Prostate gland (tissue), 2 donors: ENCODE results near the gene HIVEP3. TPM values are rescaled to one million over a fixed set of nuclear protein-coding genes. Genes with fewer than 3 reads are reported as not detected.

Source experiments
- DNase-seq: peaks from one replicate; pipeline ENCODE4 v3.0.0-alpha.2; 2019; ENCODE audit warnings: low spot score
- H3K27ac ChIP-seq, 2 donors: fragments of 200-600 bp; sonication (generic); 2 replicates each; pipeline ENCODE4 v1.5.1; 2017 to 2019
- H3K27me3 ChIP-seq: fragments of 200-600 bp; sonication (generic); replicated peaks from 2 replicates; pipeline ENCODE4 v1.5.1; 2019; ENCODE audit not compliant: insufficient read depth
- H3K36me3 ChIP-seq, 2 donors: fragments of 200-600 bp; sonication (generic); 1 replicate in 1 of 2; 2 replicates in 1 of 2; pipeline versions ENCODE4 v1.5.1 to v1.8.1; 2017 to 2019
- H3K4me1 ChIP-seq: fragments of 200-600 bp; sonication (generic); replicated peaks from 2 replicates; pipeline ENCODE4 v1.5.1; 2019
- H3K4me3 ChIP-seq, 2 donors: fragments of 200-600 bp; sonication (generic); 2 replicates each; pipeline ENCODE4 v1.5.1; 2017 to 2019
- H3K9me3 ChIP-seq: fragments of 200-600 bp; sonication (generic); 2 replicates; pipeline ENCODE4 v1.5.1; 2017
- POLR2A ChIP-seq: fragments of 450-650 bp; IDR thresholded peaks from one replicate; pipeline ENCODE4 v1.6.1; 2016; ENCODE audit warnings: antibody characterized with exemption, mild to moderate bottlenecking
- POLR2AphosphoS5 ChIP-seq: sonication (generic); formaldehyde crosslinking; IDR thresholded peaks from one replicate; pipeline ENCODE4 v1.6.1; 2017; ENCODE audit warnings: antibody characterized with exemption
- WGBS: methylation state at CpG from one replicate; pipeline ENCODE4 v1.1.5; 2018; 5-methylcytosine and 5-hydroxymethylcytosine counted together
- intact Hi-C: fragments of 100-400 bp; cut with DNase I; formaldehyde crosslinking; loops from one replicate; pipeline ENCODE4 v1.14.2; 2022
- total RNA-seq, 2 donors: library from RNA; depleted of rRNA; stranded (reverse); fragments of >200 nt; gene quantifications; one replicate each; pipeline ENCODE4 v1.1.0, GENCODE V29; 2016
- TF ChIP-seq, protein P1 (sequence below), 4 experiments: fragments of 200-600 bp in 2 of 4; fragments of 450-650 bp in 2 of 4; sonication (generic) in 2 of 4; IDR thresholded peaks; 1 replicate in 3 of 4; 2 replicates in 1 of 4; pipeline ENCODE4 v1.5.1; 2016 to 2019; ENCODE audit warnings: antibody characterized with exemption in 4 of 4, mild to moderate bottlenecking in 2 of 4, moderate library complexity in 2 of 4

Gene HIVEP3
- total RNA-seq, 2 donors from 2014 or later: 9.3 to 11.2 TPM

DNA sequence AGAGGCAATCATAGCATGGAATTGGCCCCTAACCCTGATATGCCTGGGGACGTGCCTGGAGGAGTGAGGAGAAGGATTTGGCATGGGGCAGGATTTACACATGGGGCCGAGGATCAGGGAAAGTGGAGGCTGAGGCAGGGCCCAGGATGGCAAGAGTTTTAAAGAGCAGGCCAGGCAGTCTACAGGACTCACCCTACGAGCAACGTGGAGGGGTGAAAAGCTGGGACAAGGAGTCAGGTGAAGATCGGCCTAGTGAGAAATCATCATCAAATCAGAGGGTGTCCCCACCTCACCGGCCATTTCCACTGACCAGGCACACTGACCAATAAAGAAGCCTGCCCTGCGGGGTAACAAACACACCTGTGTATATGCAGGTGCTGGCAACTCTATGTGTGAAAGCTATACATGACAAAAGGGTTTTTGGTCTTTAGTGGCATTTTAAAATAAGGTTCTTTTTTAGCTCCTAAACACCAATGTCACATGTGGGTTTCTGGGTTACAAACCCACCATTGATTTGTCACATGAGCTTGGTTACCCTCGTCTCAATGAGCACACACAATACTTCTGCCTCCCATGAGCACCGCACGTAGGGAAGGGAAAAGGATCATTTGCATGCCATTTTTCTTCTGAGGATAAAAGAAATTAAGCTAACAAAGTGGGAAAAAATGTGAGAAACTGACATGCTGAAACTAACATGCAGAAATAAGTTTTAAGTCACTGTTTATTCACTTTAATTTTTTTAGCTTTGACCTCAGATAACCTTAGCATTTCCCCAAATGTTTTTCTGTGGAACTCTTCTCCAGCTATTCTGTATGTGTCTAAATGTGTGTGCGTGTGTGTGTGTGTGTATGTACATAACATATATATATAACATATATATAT, 266.1 kb downstream of the HIVEP3 start:
- Histone ChIP-seq H3K36me3 (no peaks in the 10 kb centered on the region), H3K27me3 (no peaks in the 10 kb centered on the region), H3K4me1 (no peaks in the 10 kb centered on the region), H3K9me3 (no peaks in the 10 kb centered on the region), H3K4me3 (no peak overlapping the region), H3K27ac (no peak overlapping the region)
- no peak for DNase-seq
- 94% methylated on average over 11 of the region's 11 CpGs for WGBS
- intact Hi-C loops: no loop called here
- TF ChIP-seq, protein P1, sequence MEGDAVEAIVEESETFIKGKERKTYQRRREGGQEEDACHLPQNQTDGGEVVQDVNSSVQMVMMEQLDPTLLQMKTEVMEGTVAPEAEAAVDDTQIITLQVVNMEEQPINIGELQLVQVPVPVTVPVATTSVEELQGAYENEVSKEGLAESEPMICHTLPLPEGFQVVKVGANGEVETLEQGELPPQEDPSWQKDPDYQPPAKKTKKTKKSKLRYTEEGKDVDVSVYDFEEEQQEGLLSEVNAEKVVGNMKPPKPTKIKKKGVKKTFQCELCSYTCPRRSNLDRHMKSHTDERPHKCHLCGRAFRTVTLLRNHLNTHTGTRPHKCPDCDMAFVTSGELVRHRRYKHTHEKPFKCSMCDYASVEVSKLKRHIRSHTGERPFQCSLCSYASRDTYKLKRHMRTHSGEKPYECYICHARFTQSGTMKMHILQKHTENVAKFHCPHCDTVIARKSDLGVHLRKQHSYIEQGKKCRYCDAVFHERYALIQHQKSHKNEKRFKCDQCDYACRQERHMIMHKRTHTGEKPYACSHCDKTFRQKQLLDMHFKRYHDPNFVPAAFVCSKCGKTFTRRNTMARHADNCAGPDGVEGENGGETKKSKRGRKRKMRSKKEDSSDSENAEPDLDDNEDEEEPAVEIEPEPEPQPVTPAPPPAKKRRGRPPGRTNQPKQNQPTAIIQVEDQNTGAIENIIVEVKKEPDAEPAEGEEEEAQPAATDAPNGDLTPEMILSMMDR (IDR thresholded peaks at IDR 0.05): no peak
- TF ChIP-seq POLR2AphosphoS5: no peak
- no peak for TF ChIP-seq POLR2A

GRCh38 chr1:41650028-41650880, 268.5 kb downstream of the HIVEP3 start:
- no peak overlapping the region for H3K4me3 ChIP-seq
- TF ChIP-seq POLR2AphosphoS5: no peak
- no peak for TF ChIP-seq POLR2A
- H3K36me3 ChIP-seq: no peaks in the 10 kb centered on the region
- H3K27ac ChIP-seq: no peak overlapping the region
- intact Hi-C loops: no loop called here
- 50% methylated on average over 11 of the region's 11 CpGs for WGBS
- H3K9me3 ChIP-seq: no peaks in the 10 kb centered on the region
- no peaks in the 10 kb centered on the region for H3K27me3 ChIP-seq
- DNase-seq: no peak
- no peaks in the 10 kb centered on the region for H3K4me1 ChIP-seq

- Histone ChIP-seq H3K4me1 (no peaks in the 10 kb centered on the region), H3K9me3 (no peaks in the 10 kb centered on the region), H3K36me3 (no peaks in the 10 kb centered on the region), H3K4me3 (no peak overlapping the region), H3K27me3 (no peaks in the 10 kb centered on the region), H3K27ac (no peak overlapping the region)
- TF ChIP-seq POLR2AphosphoS5: no peak
- TF ChIP-seq, protein P1 (IDR thresholded peaks at IDR 0.05): no peak
- no peak for TF ChIP-seq POLR2A
- intact Hi-C loops: no loop called here
- 80% methylated on average over 9 of the region's 9 CpGs for WGBS
- DNase-seq: no peak
Measured at GRCh38 chr1:41649396-41650027, 269.2 kb downstream of the HIVEP3 start.

GRCh38 chr1:41648844-41649243, 269.9 kb downstream of the HIVEP3 start:
- no peak overlapping the region for H3K27ac ChIP-seq
- TF ChIP-seq POLR2A: no peak
- TF ChIP-seq POLR2AphosphoS5: no peak
- TF ChIP-seq, protein P1 (IDR thresholded peaks at IDR 0.05): no peak
- H3K4me3 ChIP-seq: no peak overlapping the region
- no peaks in the 10 kb centered on the region for H3K27me3 ChIP-seq
- intact Hi-C loops: no loop called here
- 92% methylated on average over 6 of the region's 6 CpGs for WGBS
- no peaks in the 10 kb centered on the region for H3K36me3 ChIP-seq
- H3K4me1 ChIP-seq: no peaks in the 10 kb centered on the region
- no peaks in the 10 kb centered on the region for H3K9me3 ChIP-seq
- no peak for DNase-seq

DNA sequence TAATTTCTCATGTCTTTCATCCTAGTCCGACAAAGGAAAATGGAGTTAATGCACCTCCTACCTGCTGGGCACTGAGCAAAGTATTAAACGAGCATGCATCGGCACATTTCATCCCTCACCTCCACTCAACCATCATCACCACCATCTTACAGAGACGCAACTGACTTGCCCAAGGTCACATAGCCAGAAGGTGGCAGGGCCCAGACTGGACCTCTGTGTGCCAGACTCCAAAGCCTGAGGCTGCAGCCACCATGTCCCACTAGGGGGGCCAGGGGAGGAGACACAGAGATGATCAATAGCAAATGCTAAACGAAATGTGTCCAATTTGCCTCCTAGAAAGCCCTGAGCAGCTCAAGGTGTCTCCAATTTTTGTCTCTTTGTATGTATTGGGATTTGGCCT, 270.5 kb downstream of the HIVEP3 start:
- Histone ChIP-seq H3K9me3 (no peaks in the 10 kb centered on the region), H3K4me3 (no peak overlapping the region), H3K27ac (no peak overlapping the region), H3K27me3 (no peaks in the 10 kb centered on the region), H3K36me3 (no peaks in the 10 kb centered on the region), H3K4me1 (no peaks in the 10 kb centered on the region)
- WGBS: 96% methylated on average over 5 of the region's 5 CpGs
- TF ChIP-seq POLR2A (no peak), POLR2AphosphoS5 (no peak)
- TF ChIP-seq, protein P1 (IDR thresholded peaks at IDR 0.05): no peak
- DNase-seq: no peak
- intact Hi-C loops: no loop called here
